Cerebellar nuclear complex (tissue), 1 donor: ENCODE results near the gene SLMAP.
"Not testable (repeated sequence)": the region's sequence is repeated elsewhere in the genome, so short reads cannot be mapped to it uniquely, and the experiment has no call there.

Experiments
- DNase-seq, 2 experiments: peaks; one replicate each; lab custom pipeline; 2025; lab: John Stamatoyannopoulos, UW

The SLMAP gene

DNA sequence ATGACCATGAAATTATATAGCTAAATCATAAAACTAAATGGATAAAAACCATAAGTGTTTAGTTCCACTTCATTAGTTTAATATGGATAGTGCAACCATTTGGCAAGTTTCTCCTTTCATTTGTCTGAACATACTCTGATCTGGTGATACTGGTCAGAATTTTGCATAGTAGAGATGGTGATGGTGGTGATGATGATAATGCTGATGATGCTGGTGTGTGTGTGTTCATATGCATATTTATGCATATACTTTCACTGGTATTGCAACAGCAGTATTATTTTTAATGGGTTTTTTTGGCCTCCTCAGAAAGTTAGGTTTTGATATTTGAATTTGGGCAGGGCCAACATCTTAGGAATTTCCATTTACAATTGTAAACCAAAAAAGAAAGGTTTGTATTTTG lies 76.4 kb downstream of the SLMAP start:
- no peak for DNase-seq

DNA sequence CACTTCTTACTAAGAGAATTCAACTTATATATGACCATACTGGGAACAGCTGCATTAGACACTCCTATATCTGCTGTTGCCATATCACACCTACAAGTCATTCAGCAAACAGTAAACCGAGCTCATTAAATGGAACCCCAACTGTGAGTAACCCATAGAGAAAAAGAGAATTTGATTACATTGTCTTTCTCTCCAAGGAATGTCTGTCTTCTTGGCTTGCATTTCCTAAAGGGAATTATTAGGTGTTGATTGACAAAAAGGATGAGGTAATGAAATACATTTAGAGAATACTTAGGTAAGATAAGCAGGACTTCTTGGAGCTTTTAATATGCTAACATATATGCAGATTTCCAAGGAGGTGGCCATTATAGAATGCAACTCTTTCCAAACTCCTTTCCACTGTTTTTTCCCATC lies 76.8 kb downstream of the SLMAP start:
- DNase-seq, result no peak

DNA sequence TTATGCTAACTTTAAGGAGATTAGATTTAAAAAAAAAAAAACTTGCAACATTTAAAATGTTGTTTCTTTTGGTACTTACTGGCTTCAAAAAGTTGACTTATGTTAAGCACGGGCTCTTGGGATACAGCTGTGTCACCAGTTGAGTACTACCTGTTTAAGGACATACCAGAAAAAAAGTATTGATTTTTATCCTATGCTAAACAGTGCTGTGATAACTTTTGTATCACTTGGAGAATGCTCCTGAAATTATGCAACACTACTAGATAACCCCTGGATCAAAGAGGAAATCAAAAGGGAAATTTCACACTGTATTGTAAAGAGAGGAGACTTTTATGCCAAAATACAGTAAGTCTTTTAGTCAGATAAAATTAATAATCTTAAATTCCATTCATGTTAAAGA lies 77.7 kb downstream of the SLMAP start:
- no peak for DNase-seq

DNA sequence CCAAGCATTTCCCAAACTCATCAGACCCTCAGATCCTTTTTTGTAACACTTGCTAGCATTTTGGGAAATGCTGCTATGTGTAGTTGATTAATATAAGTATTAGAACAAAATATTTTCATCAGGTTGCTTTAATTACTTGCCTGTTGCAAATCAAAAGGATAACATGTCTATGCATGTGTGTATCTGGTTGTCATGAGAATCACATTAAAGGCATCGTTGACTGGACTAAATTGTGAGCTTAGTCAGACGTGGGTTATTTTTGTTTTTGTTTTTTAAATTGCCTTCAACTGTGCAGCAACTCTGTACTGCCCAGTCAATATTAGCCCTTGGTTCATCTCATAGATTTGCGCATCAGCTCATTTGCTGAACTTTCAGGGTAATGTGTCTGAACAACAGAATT lies 81.6 kb downstream of the SLMAP start:
- no peak for DNase-seq

DNA sequence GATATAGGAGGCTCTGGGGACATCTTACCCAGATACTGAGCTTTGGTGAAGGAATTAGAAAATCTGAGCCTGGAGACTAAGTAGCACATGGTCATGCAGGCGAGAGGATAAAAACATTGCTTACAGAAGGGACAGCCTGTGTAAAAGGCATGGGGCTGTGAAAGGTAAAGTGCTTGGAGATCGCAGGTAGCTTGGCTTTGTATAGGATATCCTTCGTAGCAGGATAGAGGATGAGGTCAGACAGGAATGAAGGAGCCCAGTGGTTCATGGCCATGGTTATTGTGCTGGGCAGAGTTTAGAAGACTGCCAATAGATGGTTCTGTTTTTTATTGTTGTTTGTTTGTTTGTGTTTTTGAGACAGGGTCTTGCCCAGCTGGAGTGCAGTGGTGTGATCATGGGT lies 82.5 kb downstream of the SLMAP start:
- DNase-seq, result no peak

DNA sequence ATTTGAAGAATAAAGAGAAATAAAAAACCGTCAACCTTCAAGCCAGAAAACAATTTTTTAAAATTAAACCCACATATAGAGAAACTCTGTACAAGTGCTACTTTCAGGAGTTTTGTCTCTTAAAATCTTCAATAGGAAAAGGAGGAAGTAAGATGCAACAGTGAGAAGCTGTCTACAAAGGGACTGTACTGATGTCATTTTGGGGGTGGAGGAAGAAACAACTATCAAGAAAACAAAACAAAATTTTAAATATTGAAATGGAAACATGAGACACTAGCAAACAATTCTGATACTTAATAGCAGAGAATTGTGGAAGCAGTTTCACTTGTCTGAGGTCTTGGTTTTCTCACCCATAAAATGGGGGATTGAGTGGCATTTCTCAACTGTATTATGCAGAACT lies 84.4 kb downstream of the SLMAP start:
- DNase-seq, result no peak

DNA sequence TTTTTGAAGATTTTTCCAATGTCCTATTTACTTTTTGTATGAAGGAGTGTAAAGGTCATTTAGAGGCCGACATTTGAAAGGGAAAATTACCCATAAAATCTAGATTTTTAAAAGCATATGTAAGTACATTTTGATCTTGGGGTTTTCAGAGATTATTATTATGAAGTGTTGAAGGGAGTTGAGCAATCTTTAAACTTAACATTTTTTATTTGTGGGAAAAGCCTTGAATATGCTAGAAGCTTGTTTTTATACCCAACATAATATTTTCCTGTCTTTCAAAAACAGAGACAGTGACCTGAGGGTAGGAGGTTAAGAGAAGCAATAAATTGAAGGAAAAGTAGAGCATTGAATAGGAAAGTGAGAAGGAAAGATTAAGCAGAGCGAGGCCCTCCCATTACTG lies 85.7 kb downstream of the SLMAP start:
- no peak for DNase-seq

DNA sequence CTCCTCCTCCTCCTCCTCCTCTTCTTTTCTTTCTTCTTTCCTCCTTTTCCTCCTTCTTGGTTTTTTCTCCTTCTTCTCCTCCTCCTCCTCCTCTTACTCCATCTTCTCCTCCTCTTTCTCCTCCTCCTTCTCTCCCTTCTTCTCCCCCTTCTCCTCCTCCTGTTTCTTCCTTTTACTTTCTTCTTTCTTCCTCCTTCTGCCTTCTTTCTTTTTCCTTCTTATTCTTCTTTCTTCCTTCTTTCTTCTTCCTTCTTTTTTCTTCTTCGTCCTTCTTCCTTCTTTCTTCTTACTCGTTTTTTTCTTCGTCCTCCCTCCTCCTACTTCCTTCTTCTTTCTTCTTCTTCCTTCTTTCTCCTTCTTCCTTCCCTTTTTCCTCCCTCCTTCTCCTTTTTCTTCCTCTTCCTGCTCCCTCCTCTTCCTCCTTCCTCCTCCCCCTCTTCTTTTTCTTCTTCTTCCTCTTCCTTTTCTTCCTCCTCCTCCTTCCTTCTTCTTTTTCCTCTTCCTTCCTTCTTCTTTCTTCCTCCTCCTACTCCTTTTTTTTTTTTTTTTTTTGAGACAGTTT lies 92.1 kb downstream of the SLMAP start:
- DNase-seq, result no peak

DNA sequence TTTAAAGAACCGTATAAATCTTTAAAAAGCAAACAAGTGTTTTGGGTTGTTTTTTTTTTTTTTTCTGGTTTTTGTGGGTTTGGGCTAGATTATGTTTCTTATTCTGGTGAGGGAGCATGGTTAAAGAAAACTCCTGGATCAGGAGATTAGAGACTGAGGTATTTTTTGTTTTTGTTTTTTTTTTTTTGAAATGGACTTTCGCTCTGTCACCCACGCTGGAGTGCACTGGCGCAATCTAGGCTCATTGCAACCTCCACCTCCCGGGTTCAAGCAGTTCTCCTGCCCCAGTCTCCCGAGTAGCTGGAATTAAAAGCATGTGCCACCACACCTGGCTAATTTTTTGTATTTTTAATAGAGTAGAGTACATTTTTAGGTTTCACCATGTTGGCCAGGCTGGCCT lies 95.2 kb downstream of the SLMAP start:
- no peak for DNase-seq

DNA sequence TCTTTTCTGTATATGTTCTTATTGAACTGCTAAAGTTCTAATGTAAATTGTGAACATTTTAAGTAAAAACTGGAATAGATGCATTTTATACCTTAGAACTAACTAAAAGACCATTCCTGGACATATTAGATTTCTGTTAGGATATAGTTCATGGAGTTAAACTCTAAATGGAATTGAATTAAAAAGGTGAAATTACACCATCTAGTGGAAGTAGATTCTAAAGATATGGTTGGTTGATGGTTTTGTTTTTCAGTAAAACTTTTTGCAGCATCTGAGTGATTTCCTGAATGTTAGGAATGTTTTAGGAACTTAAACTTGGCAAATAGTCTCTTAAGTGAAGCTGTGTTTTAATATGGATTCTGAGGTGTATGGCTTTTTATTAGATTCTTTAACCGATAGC lies 96.8 kb downstream of the SLMAP start:
- no peak for DNase-seq

DNA sequence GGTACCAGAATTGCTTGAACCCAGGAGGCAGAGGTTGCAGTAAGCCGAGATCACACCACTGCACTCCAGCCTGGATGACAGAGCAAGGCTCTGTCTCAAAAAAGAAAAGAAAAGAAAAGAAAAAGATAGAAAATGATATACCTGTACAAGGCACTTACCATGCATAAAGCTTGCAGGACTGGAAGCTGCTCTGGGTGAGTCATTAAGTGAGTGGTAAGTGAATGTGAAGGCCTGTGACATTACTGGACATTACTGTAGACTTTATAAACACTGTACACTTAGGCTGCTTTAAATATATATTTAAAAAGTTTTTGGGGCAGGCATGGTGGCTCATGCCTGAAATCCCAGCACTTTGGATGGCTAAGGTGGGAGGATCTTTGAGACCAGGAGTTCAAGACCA lies 99.2 kb downstream of the SLMAP start:
- DNase-seq, result no peak

DNA sequence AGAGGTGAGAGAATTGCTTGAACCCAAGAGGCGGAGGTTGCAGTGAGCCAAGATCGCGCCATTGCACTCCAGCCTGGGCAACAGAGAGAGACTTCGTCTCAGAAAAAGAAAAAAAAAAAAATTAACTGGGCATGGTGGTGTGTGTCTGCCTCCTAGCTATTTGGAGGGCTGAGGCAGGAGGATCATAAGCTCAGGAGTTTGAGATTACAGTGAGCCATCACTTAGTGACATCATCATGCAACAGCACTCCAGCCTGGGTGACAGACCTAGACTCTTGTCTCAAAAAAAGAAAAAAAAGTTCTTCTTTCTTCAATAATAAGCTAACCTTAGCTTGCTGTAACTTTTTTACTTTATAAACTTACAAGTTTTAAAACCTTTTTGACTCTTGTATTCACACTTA lies 99.8 kb downstream of the SLMAP start:
- DNase-seq, result no peak

DNA sequence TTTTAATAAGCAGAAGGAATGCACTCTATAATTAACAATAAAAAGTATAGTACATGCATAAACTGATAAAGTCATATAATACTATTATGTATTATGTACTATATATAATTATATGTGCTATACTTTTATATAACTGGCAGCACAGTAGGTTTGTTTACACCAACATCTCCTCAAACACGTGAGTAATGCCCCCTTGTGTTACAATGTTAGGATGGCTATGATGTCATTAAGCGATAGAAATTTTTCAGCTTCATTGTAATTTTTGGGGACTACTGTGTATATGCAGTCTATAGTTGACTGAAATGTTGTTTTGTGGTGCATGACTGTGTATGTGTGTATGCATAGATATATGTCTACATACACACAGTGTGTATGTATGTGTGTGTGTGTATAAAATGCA lies 100.6 kb downstream of the SLMAP start:
- DNase-seq, result no peak

DNA sequence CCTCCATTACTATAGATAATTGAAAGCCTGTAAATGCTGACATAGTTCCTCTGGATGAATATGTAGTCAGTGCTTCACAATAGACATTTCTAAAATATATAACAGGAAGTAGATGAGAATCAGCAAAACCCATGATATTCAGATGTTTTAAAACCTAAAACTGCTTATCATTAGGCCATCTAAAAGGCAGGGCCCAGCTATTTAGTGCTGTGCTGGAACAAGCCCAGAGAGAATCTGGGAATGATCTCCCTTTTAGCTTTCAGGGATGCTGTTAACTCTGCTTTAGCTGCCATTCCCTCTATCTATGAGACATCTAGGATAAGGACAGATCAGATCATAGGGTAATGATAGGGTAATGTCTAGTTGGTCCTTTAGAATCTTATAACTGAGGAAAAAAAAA lies 106.8 kb downstream of the SLMAP start:
- DNase-seq, result no peak

DNA sequence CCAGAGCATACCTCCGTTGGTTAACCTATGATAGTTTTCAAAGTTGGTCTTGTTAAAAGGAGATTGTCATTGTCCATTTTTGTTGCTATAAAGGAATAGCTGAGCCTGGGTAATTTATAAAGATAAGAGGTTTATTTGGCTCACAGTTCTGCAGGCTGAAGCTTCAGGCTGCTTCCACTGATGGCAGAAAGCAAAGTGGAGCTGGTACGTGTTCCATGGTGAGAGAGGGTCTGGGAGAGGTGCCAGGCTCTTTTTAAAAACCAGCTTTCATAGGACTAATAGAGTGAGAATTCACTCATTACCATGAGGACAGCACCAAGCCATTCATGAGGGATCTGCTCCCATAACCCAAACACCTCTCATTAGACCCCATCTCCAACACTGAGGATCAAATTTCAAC lies 107.3 kb downstream of the SLMAP start:
- DNase-seq, result no peak

DNA sequence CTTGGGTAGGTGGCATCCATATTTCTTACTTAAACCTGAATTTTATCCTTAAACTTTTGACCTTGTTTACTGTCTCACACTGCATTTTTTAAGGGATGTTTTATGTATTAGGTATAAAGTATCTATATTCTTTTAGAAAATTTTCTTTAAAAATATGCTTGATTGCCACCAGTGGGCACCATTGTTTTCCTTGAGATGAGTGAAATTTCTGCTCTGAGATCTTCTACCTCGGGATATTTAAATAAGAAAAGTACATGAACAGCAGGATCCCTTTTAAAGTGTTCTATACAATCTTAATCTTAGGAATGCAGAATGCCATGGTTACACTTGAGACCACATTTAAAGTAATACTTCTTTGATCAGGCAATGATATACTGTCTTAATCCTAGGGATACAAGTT lies 108.7 kb downstream of the SLMAP start:
- DNase-seq, result no peak

DNA sequence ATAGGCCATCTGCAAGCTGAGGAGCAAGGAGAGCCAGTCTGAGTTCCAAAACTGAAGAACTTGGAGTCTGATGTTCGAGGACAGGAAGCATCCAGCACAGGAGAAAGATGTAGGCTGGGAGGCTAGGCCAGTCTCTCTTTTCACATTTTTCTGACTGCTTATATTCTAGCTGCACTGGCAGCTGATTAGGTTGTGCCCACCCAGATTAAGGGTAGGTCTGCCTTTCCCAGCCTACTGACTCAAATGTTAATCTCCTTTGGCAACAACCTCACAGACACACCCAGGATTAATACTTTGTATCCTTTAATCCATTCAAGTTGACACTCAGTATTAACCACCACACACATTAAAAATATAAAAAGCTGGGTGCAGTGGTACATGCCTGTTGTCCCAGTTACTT lies 113.0 kb downstream of the SLMAP start:
- not testable (repeated sequence) for DNase-seq

DNA sequence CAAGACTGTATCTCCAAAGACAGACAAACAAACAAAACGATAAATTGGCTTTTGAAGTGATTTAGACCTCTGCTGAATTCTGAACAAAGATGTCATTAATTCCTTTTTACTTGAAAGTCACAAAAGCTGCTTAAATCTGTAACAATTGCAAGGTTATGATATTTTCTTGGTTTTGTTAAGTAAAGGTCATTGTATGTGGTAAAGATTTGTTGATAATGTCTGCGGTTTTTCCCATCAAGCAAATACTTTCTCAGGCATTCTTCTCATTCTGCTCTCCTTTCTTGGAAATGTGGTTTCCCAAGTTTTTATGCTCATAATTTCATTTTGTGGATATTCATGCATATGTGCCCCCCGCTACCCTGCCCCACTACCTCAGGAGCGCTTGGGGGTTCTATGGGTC lies 116.5 kb downstream of the SLMAP start:
- no peak for DNase-seq

DNA sequence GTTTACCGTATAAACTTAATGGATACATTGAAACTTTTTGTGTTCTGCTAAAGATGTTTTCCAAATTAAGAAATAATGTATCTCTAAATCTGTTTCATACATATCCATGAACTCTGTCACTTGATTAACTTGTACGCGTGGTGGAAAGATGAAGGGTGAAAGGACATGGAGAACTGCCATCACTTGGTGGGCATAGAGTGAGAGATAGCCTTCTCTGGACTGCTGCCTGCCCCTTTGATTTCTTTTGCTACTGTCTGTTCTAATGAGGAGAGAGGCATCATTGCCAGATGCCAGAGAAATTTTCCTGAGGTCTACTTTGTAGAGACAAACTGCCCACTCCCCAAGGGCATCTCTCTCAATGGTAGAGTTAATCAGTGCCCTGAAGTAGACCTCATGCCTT lies 120.5 kb downstream of the SLMAP start:
- DNase-seq, result no peak

DNA sequence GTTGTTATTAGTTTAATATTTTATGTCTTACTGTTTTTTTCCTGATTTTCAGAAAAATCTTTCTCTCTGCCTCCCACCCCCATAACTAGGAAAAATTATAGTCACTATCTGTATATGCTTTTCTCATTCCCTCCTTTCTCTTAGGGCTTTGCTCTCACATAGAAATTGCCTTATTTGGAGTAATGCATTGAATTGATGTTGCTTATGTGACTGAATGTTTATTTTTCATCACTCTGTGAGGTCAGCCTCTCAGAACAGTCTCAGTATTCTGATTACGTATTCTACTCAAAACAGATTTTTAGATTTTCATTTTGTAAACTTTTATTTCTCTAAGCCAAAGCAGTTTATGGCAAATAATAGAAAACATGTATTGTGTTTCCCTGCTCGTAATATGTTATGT lies 121.0 kb downstream of the SLMAP start:
- DNase-seq, result no peak

DNA sequence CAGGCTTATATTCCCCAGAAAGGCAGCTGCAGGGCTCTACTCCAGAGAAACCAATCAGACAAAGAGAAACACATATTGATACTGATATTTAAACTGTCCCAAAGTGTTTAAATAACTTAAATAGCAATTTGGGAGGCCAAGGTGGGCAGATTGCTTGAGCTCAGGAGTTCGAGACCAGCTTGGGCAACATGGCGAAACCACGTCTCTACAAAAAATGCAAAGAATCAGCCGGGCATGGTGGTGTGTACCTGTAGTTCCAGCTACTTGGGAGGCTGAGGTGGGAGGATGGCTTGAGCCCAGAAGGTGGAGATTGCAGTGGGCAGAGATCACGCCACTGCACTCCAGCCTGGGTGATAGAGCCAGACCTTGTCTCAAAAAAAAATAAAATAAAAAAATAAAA lies 128.3 kb downstream of the SLMAP start:
- DNase-seq, result not testable (repeated sequence)

DNA sequence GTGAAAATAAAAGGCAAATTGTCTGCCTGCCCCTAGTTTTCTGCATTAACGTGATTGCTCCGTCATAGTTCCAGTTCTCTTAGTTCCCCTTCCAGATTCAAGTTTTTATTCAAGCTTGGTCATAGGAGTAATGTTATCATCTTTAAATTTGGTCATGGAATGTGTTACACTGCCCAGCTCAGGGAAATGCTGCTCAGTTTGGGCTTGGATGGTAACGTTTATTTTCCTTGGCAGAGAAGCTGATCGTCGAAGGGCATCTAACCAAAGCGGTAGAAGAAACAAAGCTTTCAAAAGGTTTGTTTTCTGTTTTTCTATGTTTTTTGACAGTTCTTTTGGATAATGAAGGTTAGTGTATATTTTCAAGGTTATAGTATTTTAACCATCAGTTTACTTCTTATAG lies 133.7 kb downstream of the SLMAP start:
- DNase-seq, result peak in 1 of 2 experiments; percentile 3

DNA sequence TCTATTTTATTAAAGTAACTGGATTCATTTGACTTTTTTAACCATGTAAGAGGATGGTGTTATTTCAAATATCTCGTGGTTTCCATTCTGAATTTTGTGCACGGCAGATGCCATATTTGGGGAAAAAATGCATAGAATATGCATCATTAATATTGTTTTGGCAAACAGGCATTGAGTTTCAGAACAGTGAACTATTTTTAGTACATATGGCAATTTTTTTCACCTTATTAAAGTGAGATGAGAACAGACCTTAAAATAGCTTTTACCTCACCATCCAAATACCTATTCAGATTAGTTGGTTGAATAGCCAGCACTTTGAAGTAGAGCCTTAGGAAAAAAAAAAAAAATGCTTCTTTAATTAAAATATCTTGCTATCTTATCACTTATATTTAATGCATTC lies 134.8 kb downstream of the SLMAP start:
- DNase-seq, result no peak

DNA sequence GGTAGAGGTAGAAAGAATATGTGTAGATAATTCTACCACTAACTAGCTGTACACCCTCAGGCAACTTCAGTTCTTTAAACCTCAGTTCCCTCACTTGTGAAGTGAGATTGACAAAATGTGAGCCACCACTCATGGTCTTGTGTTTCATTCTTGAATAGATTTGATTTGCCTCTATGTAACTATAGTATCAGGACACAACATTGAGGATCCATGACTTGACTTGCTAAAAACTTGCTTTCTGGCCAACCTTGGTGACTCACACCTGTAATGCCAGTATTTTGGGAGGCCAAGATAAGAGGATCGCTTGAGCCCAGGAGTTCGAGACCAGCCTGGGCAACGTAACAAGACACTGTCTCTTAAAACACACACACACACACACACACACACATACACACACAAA lies 136.3 kb downstream of the SLMAP start:
- no peak for DNase-seq

DNA sequence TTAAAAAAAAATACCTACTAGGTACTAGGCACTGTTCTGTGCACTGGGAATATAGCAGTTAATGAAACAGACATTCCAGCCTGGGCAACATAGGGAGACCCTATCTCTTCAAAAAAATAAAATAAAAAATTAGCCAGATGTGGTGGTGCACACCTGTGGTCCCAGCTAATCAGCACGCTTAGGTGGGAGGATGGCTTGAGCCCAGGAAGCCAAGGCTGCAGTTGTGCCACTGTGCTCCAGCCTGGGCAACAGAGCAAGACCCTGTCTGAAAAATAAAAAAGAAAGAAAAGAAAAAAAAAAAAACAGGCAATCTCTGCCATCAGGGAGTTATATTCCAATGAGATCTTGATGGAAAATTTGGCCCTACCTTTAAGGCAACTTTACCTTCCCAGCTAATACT lies 137.0 kb downstream of the SLMAP start:
- DNase-seq, result no peak
